Endodermal cell (in vitro differentiated cells): Measurements from ENCODE around the gene PLEKHA1. TPM values are rescaled to one million over a fixed set of nuclear protein-coding genes. Genes with fewer than 3 reads are reported as not detected.

Experiments used
- DNase-seq: peaks from one replicate; pipeline ENCODE4 v3.0.0-alpha.2; 2017
- H3K27ac ChIP-seq: 2 replicates; pipeline ENCODE4 v1.5.1; 2013; ENCODE audit warnings: mild to moderate bottlenecking, low read depth, low read length, moderate library complexity
- H3K27me3 ChIP-seq: 2 replicates; pipeline ENCODE4 v1.6.1; 2013; ENCODE audit warnings: mild to moderate bottlenecking, low read length, moderate library complexity; ENCODE audit not compliant: insufficient read depth, control insufficient read depth, poor library complexity, severe bottlenecking
- H3K36me3 ChIP-seq: 2 replicates; pipeline ENCODE4 v1.7.0; 2013; ENCODE audit warnings: mild to moderate bottlenecking, low read length, moderate library complexity; ENCODE audit not compliant: control insufficient read depth, insufficient read depth
- H3K4me1 ChIP-seq: one replicate; pipeline ENCODE4 v1.7.0; 2013; ENCODE audit warnings: low read length; ENCODE audit not compliant: control insufficient read depth, insufficient read depth
- H3K4me3 ChIP-seq: 2 replicates; pipeline ENCODE4 v1.5.1; 2013; ENCODE audit warnings: mild to moderate bottlenecking, low read length, moderate library complexity
- H3K9ac ChIP-seq: 2 replicates; pipeline ENCODE4 v1.6.1; 2013; ENCODE audit warnings: mild to moderate bottlenecking, low read length, moderate library complexity; ENCODE audit not compliant: poor library complexity, severe bottlenecking; ENCODE audit errors: extremely low read depth
- H3K9me3 ChIP-seq: 2 replicates; pipeline ENCODE4 v1.6.1; 2013; ENCODE audit warnings: mild to moderate bottlenecking, low read length, moderate library complexity; ENCODE audit not compliant: control insufficient read depth
- H3K27ac Mint-ChIP-seq: 2 replicates; pipeline ENCODE4 v1.8.0; 2020; ENCODE audit warnings: mixed read lengths
- H3K27me3 Mint-ChIP-seq: 2 replicates; pipeline ENCODE4 v1.8.0; 2021; ENCODE audit warnings: mild to moderate bottlenecking, mixed read lengths; ENCODE audit not compliant: insufficient read depth
- H3K36me3 Mint-ChIP-seq: 2 replicates; pipeline ENCODE4 v1.8.0; 2020; ENCODE audit warnings: low read depth, mixed read lengths
- H3K4me1 Mint-ChIP-seq: 2 replicates; pipeline ENCODE4 v1.8.0; 2020; ENCODE audit warnings: mixed read lengths
- H3K4me3 Mint-ChIP-seq: 2 replicates; pipeline ENCODE4 v1.8.0; 2020; ENCODE audit warnings: mild to moderate bottlenecking, moderate library complexity, mixed read lengths
- H3K9me3 Mint-ChIP-seq: 2 replicates; pipeline ENCODE4 v1.8.0; 2020; ENCODE audit warnings: mild to moderate bottlenecking, mixed read lengths
- WGBS, 2 experiments: methylation state at CpG; one replicate each; pipeline versions ENCODE4 v1.1.5 to v1.1.7; 2013; ENCODE audit warnings: missing lambda C conversion rate in 2 of 2, mixed read lengths in 1 of 2; ENCODE audit not compliant: insufficient coverage in 1 of 2, insufficient read length in 1 of 2; 5-methylcytosine and 5-hydroxymethylcytosine counted together
- total RNA-seq, 2 donors: library from RNA; stranded (reverse); fragmentation: NEBNext Ultra II Directional in 1 of 2; extraction: Animal tissue kit (Norgen Biotek cat#: 25700) in 1 of 2; gene quantifications; 2 replicates in 1 of 2; 3 replicates in 1 of 2; pipeline ENCODE4 v1.2.1, GENCODE V29; 2021
- TF ChIP-seq, protein P1 (sequence below): fragments of 200-600 bp; sonication (generic); conservative IDR thresholded peaks from 2 replicates; pipeline ENCODE4 v1.5.0; 2021; ENCODE audit warnings: antibody characterized with exemption, mild to moderate bottlenecking

The PLEKHA1 gene
- total RNA-seq, 2 donors from 2014 or later, result 29.6 to 49.0 TPM

GRCh38 chr10:122419876-122420623, 45.5 kb downstream of the PLEKHA1 start:
- H3K4me1 ChIP-seq, result peaks cover 8% of the 10 kb centered on the region
- Mint-ChIP-seq H3K4me3 (no peak overlapping the region), H3K4me1 (peaks cover 19% of the 10 kb centered on the region), H3K27ac (no peak overlapping the region), H3K9me3 (no peaks in the 10 kb centered on the region), H3K36me3 (peaks cover 23% of the 10 kb centered on the region), H3K27me3 (no peaks in the 10 kb centered on the region)
- no peaks in the 10 kb centered on the region for H3K9me3 ChIP-seq
- no peaks in the 10 kb centered on the region for H3K27me3 ChIP-seq
- TF ChIP-seq, protein P1, sequence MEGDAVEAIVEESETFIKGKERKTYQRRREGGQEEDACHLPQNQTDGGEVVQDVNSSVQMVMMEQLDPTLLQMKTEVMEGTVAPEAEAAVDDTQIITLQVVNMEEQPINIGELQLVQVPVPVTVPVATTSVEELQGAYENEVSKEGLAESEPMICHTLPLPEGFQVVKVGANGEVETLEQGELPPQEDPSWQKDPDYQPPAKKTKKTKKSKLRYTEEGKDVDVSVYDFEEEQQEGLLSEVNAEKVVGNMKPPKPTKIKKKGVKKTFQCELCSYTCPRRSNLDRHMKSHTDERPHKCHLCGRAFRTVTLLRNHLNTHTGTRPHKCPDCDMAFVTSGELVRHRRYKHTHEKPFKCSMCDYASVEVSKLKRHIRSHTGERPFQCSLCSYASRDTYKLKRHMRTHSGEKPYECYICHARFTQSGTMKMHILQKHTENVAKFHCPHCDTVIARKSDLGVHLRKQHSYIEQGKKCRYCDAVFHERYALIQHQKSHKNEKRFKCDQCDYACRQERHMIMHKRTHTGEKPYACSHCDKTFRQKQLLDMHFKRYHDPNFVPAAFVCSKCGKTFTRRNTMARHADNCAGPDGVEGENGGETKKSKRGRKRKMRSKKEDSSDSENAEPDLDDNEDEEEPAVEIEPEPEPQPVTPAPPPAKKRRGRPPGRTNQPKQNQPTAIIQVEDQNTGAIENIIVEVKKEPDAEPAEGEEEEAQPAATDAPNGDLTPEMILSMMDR, result no peak
- H3K27ac ChIP-seq, result no peak overlapping the region
- WGBS, 2 experiments, result 94% methylated on average over 3 of the region's 3 CpGs; no CpG with 5 or more reads in 1 of the 2 experiments
- H3K36me3 ChIP-seq, result peaks cover 23% of the 10 kb centered on the region
- DNase-seq, result no peak
- H3K4me3 ChIP-seq, result no peak overlapping the region
- no peak overlapping the region for H3K9ac ChIP-seq

GRCh38 chr10:122420624-122421007, 46.1 kb downstream of the PLEKHA1 start:
- no peaks in the 10 kb centered on the region for H3K27me3 ChIP-seq
- Mint-ChIP-seq H3K36me3 (peaks cover 23% of the 10 kb centered on the region), H3K9me3 (no peaks in the 10 kb centered on the region), H3K27ac (no peak overlapping the region), H3K4me1 (peaks cover 14% of the 10 kb centered on the region), H3K27me3 (no peaks in the 10 kb centered on the region), H3K4me3 (no peak overlapping the region)
- H3K9ac ChIP-seq, result no peak overlapping the region
- H3K9me3 ChIP-seq, result no peaks in the 10 kb centered on the region
- TF ChIP-seq, protein P1, result no peak
- no peak for DNase-seq
- H3K36me3 ChIP-seq, result peaks cover 23% of the 10 kb centered on the region
- H3K4me1 ChIP-seq, result peaks cover 7% of the 10 kb centered on the region
- no peak overlapping the region for H3K4me3 ChIP-seq
- 88% methylated on average over 3 of the region's 3 CpGs; no CpG with 5 or more reads in 1 of the 2 experiments for WGBS, 2 experiments
- no peak overlapping the region for H3K27ac ChIP-seq

DNA sequence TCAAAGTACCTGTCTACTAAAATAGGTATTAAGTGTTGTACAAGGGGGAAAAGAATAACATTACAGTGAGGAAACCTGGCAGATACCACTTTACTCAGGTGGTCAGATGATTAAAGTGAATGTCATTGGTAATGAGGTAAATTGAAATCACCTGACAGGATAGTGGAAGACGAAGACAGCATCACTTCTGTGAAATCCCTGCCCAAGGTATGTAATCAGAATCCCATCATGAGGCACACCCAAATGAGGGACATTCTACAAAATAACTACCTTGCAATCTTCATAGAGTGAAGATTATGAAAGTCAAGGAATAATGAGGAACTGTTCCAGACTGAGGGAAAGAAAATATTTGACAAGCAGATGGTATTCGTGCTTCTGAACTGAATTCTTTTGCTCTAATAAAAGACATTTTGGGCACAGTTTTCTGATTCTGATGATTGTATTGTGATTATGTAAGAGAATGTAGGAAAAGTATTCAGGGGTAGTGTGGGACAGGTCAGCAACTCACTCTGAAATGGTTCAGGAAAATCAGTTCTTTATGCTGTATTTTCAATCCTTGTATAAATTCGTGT, 46.6 kb downstream of the PLEKHA1 start:
- Mint-ChIP-seq H3K9me3 (no peaks in the 10 kb centered on the region), H3K4me1 (peaks cover 9% of the 10 kb centered on the region), H3K27ac (no peak overlapping the region), H3K27me3 (no peaks in the 10 kb centered on the region), H3K36me3 (peaks cover 19% of the 10 kb centered on the region), H3K4me3 (no peak overlapping the region)
- no peak overlapping the region for H3K9ac ChIP-seq
- H3K4me1 ChIP-seq, result peaks cover 4% of the 10 kb centered on the region
- 84 to 95% methylated on average over 2 to 3 of the region's 3 CpGs for WGBS, 2 experiments
- no peaks in the 10 kb centered on the region for H3K27me3 ChIP-seq
- no peak overlapping the region for H3K4me3 ChIP-seq
- DNase-seq, result no peak
- no peaks in the 10 kb centered on the region for H3K9me3 ChIP-seq
- peaks cover 23% of the 10 kb centered on the region for H3K36me3 ChIP-seq
- H3K27ac ChIP-seq, result no peak overlapping the region
- TF ChIP-seq, protein P1, result no peak
